Keratinocyte (primary cell): ENCODE measurements around the gene GPR137. TPM values are rescaled to one million over a fixed set of nuclear protein-coding genes. Genes with fewer than 3 reads are reported as not detected.

Experiments
- DNase-seq: peaks from one replicate; pipeline ENCODE4 v3.0.0-alpha.2; 2011; ENCODE audit warnings: low read depth, missing footprints, low spot score
- FAIRE-seq: peaks from 2 replicates; lab custom pipeline; 2011; peaks lifted over from hg19 to GRCh38; lab: Jason Lieb, UNC
- H2AFZ ChIP-seq: 2 replicates; pipeline ENCODE4 v1.6.0; 2012; ENCODE audit warnings: low read length, control low read depth, inconsistent platforms; ENCODE audit not compliant: control insufficient read depth
- H3K27ac ChIP-seq: 2 replicates; pipeline ENCODE4 v1.5.1; 2011; ENCODE audit warnings: low read length; ENCODE audit not compliant: control insufficient read depth, insufficient read depth
- H3K27me3 ChIP-seq: 3 replicates; pipeline ENCODE4 v1.6.0; 2011; ENCODE audit warnings: low read length; ENCODE audit not compliant: control insufficient read depth, insufficient read depth; ENCODE audit errors: extremely low read depth
- H3K36me3 ChIP-seq, 2 experiments: 2 replicates in 1 of 2; 3 replicates in 1 of 2; pipeline ENCODE4 v1.5.1; 2011; ENCODE audit warnings: low read length in 2 of 2, mild to moderate bottlenecking in 1 of 2; ENCODE audit not compliant: control insufficient read depth in 2 of 2, insufficient read depth in 2 of 2; ENCODE audit errors: extremely low read depth in 1 of 2
- H3K4me1 ChIP-seq: 3 replicates; pipeline ENCODE4 v1.5.1; 2011; ENCODE audit warnings: low read length; ENCODE audit not compliant: control insufficient read depth, insufficient read depth; ENCODE audit errors: extremely low read depth
- H3K4me2 ChIP-seq: 3 replicates; pipeline ENCODE4 v1.6.0; 2011; ENCODE audit warnings: low read depth, low read length; ENCODE audit not compliant: control insufficient read depth, insufficient read depth; ENCODE audit errors: extremely low read depth
- H3K4me3 ChIP-seq, 3 experiments: fragments of 200-600 bp in 1 of 3; sonication (generic) in 1 of 3; 2 replicates in 2 of 3; 3 replicates in 1 of 3; pipeline ENCODE4 v1.5.1; 2011 to 2016; ENCODE audit warnings: low read length in 3 of 3, mild to moderate bottlenecking in 3 of 3, control low read depth in 2 of 3, inconsistent platforms in 1 of 3, low read depth in 1 of 3, mixed read lengths in 1 of 3, mixed run types in 1 of 3, moderate library complexity in 1 of 3; ENCODE audit not compliant: control insufficient read depth in 2 of 3, insufficient read depth in 2 of 3; ENCODE audit errors: extremely low read depth in 1 of 3
- H3K79me2 ChIP-seq: 2 replicates; pipeline ENCODE4 v1.6.0; 2012; ENCODE audit warnings: low read length; ENCODE audit not compliant: control insufficient read depth, insufficient read depth
- H3K9ac ChIP-seq: 3 replicates; pipeline ENCODE4 v1.6.0; 2011; ENCODE audit warnings: low read length; ENCODE audit not compliant: control insufficient read depth, insufficient read depth; ENCODE audit errors: extremely low read depth
- H3K9me1 ChIP-seq: 3 replicates; pipeline ENCODE4 v1.6.0; 2011; ENCODE audit warnings: low read length; ENCODE audit not compliant: control insufficient read depth, insufficient read depth; ENCODE audit errors: extremely low read depth
- H3K9me3 ChIP-seq: 2 replicates; pipeline ENCODE4 v1.5.1; 2012; ENCODE audit warnings: low read depth, low read length; ENCODE audit not compliant: control insufficient read depth
- H4K20me1 ChIP-seq: 3 replicates; pipeline ENCODE4 v1.6.0; 2011; ENCODE audit warnings: low read length; ENCODE audit not compliant: control insufficient read depth, insufficient read depth; ENCODE audit errors: extremely low read depth
- EZH2 ChIP-seq: IDR thresholded peaks from one replicate; pipeline ENCODE4 v1.6.1; 2012; ENCODE audit warnings: inconsistent platforms, mild to moderate bottlenecking, low read length, moderate library complexity
- dilution Hi-C: fragments of 300-500 bp; cut with MboI; formaldehyde crosslinking; loops from one replicate; pipeline ENCODE4 v1.7.0; 2020; ENCODE audit warnings: low sequenced_read_pairs; ENCODE audit not compliant: extremely low pct_ligation_motif_present
- polyA plus RNA-seq, 5 experiments: library from polyadenylated mRNA; depleted of rRNA in 3 of 5; stranded (reverse) in 3 of 5; stranded (forward) in 1 of 5; unstranded in 1 of 5; fragments of >200 nt; gene quantifications; 1 replicate in 1 of 5; 2 replicates in 3 of 5; 3 replicates in 1 of 5; pipeline versions ENCODE4 v1.2.1 to v1.2.3, GENCODE V29; 2011 to 2012; ENCODE audit warnings: missing spikeins in 2 of 5, low read depth in 1 of 5, low replicate concordance in 1 of 5
- TF ChIP-seq, protein P1 (sequence below), 3 experiments: IDR thresholded peaks in 1 of 3; conservative IDR thresholded peaks in 1 of 3; optimal IDR thresholded peaks in 1 of 3; 2 replicates in 2 of 3; 3 replicates in 1 of 3; pipeline versions ENCODE3 to v1.5.1; 2011; ENCODE audit warnings: low read length in 3 of 3, mild to moderate bottlenecking in 3 of 3, moderate library complexity in 2 of 3, control low read depth in 1 of 3, inconsistent platforms in 1 of 3; ENCODE audit not compliant: insufficient read depth in 2 of 3; ENCODE audit errors: extremely low read depth in 1 of 3

GPR137 gene
- polyA plus RNA-seq, 1 donor (not counting 4 experiments of a cell fraction or from before 2014, with no cell fraction given): 6.6 TPM

DNA sequence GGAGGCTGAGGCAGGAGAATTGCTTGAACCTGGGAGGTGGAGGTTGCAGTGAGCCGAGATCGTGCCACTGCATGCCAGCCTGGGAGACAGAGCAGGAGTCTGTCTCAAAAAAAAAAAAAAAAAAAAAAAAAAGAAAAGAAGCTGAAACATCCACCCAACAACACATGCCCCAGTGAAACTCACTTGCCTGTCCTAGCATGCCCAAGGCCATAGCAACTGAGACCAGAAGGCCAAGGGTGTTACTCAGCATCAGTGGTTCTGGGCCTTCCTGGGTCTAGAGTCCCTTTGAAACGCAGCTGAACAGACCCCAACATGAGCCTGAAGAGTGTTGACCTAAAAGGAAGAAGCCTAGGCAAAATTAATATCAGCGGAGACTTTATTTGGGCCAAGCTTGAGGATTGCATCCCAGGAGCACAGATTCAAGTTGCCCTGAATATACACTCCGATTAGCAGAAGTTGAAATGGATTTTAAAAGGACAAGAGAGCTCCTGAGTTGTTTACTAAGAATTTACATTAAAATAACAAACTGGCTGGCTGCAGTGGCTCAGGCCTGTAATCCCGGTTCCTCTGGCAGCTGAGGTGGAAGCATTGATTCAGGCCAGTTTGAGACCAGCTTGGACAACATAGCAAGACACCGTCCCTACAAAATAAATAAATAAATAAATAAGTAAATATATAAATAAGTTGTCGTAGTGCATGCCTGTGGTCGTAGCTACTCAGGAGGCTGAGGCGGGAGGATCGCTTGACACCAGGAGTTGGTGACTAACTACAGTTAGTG lies 39.2 kb downstream of the GPR137 start:
- Histone ChIP-seq H3K27me3 (no peaks in the 10 kb centered on the region), H2AFZ (peak overlapping the region; percentile 30), H3K4me3 (peak overlapping the region in 1 of 3 experiments; percentile 11), H3K9me1 (peaks cover 2% of the 10 kb centered on the region), H3K9ac (peak overlapping the region; percentile 72), H3K9me3 (no peaks in the 10 kb centered on the region), H4K20me1 (no peaks in the 10 kb centered on the region), H3K36me3 (peaks cover 16 to 21% of the 10 kb centered on the region in 2 experiments), H3K79me2 (peaks cover 10% of the 10 kb centered on the region), H3K4me2 (peak overlapping the region; percentile 69), H3K4me1 (peaks cover 52% of the 10 kb centered on the region), H3K27ac (peak overlapping the region; percentile 95)
- FAIRE-seq: peak; percentile 98
- TF ChIP-seq EZH2: no peak
- TF ChIP-seq, protein P1, sequence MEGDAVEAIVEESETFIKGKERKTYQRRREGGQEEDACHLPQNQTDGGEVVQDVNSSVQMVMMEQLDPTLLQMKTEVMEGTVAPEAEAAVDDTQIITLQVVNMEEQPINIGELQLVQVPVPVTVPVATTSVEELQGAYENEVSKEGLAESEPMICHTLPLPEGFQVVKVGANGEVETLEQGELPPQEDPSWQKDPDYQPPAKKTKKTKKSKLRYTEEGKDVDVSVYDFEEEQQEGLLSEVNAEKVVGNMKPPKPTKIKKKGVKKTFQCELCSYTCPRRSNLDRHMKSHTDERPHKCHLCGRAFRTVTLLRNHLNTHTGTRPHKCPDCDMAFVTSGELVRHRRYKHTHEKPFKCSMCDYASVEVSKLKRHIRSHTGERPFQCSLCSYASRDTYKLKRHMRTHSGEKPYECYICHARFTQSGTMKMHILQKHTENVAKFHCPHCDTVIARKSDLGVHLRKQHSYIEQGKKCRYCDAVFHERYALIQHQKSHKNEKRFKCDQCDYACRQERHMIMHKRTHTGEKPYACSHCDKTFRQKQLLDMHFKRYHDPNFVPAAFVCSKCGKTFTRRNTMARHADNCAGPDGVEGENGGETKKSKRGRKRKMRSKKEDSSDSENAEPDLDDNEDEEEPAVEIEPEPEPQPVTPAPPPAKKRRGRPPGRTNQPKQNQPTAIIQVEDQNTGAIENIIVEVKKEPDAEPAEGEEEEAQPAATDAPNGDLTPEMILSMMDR (optimal IDR thresholded peaks at IDR 0.05 in 1 of 3, IDR thresholded peaks at IDR 0.05 in 1 of 3, conservative IDR thresholded peaks at IDR 0.05 in 1 of 3; ENCODE audit: extremely low read depth in 1 of 3, insufficient read depth in 2 of 3, low read length in 3 of 3): no peak
- peak; percentile 89 for DNase-seq
- dilution Hi-C loops: no loop called here

DNA sequence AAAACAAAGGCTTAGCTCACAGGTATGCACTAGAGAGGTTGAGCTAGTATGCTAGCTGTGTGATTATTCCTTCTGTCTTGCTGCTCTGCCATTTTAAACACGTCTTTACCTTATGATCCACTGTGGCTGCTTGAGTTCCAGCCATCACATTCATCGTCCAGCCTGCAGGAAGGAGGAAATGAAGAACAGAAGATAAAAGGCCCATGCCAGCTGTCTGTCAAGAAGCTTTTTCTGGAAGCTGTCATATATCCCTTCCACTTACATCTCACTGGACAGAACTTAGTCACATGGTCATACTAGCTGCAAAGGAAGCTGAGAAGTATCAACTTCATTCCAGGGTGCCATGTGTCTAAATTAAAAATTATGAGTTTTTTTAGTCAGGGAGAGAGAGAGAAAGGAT lies 41.7 kb downstream of the GPR137 start:
- Histone ChIP-seq H2AFZ (no peak overlapping the region), H3K9me1 (no peaks in the 10 kb centered on the region), H3K9me3 (no peaks in the 10 kb centered on the region), H3K79me2 (peaks cover 4% of the 10 kb centered on the region), H3K4me1 (peaks cover 40% of the 10 kb centered on the region), H3K36me3 (peaks cover 1 to 10% of the 10 kb centered on the region in 2 experiments), H3K4me2 (no peak overlapping the region), H3K27ac (no peak overlapping the region), H3K9ac (no peak overlapping the region), H4K20me1 (no peaks in the 10 kb centered on the region), H3K27me3 (no peaks in the 10 kb centered on the region), H3K4me3 (no peak overlapping the region)
- no peak for TF ChIP-seq EZH2
- TF ChIP-seq, protein P1 (optimal IDR thresholded peaks at IDR 0.05 in 1 of 3, IDR thresholded peaks at IDR 0.05 in 1 of 3, conservative IDR thresholded peaks at IDR 0.05 in 1 of 3; ENCODE audit: extremely low read depth in 1 of 3, insufficient read depth in 2 of 3, low read length in 3 of 3): no peak
- FAIRE-seq (no peak), DNase-seq (no peak)
- dilution Hi-C loops: no loop called here
